Activated CD4-positive, alpha-beta T cell treated with anti-CD3 and anti-CD28 coated beads, Interleukin-2, Interleukin-6, amounts not matched to agents 100 ng/mL and 50 ng/mL, durations not matched to agents 16 hours and 8 hours (primary cell): ENCODE measurements around the gene SCAMP1.

Experiments
- DNase-seq: peaks from one replicate; pipeline ENCODE4 v3.0.0-alpha.2; 2020

SCAMP1 gene

DNA sequence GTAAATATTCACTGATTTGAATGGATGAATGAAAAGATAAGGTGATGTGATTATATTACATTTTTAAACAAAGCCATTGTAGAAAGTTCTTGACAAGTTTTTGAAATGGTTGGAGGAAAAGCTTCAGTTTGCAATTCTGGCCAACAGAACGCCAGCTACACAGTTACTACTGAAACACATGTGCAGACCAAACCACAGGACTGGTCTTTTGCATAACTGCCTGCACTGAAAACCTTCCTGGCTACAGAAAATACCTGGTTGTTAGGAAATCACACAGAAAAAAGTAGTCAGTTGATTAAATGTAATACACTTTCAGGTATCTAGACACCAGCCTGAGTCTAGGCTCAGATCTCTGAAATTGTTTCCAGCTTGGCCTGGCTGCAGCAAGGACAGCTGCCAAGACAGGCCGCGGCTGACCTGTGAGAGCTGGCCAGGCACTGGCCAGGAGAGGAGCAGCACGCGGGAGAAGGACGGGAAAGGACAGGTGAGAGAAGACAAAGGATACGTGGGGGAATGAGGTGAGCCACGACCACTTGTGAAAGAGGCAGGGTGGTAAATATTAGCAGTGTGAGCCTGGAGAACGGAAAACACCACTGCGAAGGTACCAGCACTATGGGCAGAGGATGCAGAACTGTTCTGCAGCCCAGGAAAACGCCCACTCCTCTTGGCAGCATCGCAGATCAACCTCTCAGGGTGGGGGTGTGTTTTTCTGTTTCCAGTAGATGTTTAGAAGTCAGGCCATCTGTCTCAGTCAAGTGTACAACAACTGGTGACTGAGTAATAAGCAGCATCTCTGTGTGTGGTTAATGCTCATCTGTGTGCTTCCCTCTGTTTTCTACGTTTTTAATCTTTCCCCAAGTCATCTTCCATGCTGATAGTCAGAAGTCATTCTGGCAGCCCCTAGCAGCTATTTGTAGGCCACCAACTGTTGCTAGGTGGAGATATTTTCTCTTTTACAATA, 137.4 kb downstream of the SCAMP1 start:
- no peak for DNase-seq

DNA sequence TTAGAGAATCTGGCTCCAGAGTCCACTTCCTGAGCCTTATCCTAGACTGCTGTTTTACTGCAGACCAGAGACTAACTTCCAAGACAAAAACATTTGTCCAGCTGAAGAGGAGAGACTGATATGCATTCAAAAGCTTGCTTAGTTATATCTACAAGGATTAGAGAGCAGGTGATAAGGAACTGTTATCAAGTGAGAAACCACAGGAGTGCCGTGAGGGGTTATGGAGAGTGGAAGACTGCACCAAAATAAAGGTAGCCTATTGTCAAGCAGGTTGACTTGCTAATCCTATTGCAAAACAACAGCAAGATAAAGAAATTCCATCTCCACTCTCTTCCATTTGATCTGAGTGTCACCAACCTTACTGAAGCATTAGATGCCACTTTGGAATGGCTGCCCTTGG, 139.1 kb downstream of the SCAMP1 start:
- no peak for DNase-seq

DNA sequence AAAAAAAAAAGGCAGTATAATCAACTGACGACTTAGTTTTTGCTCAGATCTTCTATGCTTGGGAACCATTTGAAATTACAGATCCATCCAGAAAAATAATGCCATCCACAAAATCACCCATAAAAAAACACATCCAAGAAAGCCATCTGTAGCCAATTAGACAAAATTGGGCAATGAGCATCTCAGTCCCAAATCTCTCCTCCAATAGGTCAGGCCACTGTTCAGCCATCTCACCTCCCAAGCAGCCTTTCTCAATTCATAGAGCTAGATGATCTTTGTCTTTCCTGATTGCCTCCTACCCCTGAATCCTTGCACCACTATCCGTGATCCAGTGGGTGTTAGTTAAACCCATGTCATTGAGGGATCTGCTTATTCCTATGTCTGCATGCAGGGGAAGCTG, 139.6 kb downstream of the SCAMP1 start:
- no peak for DNase-seq

DNA sequence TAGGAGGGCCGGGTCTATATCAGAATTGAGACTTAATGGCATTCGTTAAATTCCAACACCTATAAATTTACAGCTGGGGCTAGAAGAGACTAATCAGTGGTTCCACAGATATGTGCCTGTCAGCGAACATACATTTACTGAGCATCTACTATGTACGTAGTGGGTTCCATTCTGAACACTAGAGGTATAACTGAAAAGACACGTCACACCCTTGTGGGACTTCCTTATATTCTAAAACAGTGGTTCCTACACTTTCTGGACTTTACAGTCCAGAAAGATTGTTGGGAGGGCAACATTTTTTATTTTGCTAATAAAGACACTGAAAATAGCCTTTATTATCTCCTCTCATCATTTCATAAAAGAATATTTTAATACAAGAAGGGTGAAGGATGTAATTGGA, 140.5 kb downstream of the SCAMP1 start:
- DNase-seq, result no peak

DNA sequence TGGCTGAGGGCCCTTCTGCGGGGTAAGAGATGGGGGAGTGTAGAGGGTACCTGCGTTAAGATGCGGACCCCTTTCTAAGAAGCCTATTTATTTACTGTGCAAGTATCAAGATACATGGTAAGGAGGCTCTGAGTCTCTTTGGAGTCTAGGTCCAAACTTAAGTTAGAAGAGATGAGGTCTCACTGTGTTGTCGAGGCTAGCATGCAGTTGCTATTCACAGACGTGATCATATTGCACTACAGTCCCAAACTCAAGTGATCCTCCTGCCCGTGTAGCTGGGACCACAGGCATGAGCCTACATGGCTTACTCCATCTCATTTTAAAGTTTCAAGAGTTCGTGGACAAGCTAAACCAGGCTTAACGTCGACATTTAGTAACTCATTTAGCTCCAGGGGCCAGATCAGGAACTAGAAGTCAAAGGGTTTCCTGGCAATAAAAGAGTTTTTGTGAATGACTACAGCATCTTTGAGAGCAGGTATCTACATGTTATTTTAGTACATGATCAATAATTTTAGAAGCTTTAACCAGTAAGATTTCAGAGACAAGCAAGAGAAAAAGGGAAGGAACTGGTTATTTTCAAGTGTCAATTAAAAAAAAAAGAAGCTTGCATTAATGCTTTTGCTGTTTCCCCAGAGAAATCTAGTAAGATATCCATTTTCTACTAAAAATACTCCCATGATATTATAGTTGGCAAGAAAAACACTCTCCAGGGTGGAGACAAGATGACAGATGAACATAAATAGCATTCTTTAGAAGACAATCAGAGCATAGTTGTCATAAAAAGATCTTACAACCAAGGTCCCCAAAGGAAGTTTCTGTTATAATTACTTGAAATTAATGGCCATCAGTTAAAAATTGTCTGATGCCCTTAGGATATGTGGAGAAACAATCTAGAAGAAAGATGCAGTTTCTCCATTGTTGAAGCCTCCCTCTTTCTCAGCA, 141.3 kb downstream of the SCAMP1 start:
- DNase-seq, result no peak

DNA sequence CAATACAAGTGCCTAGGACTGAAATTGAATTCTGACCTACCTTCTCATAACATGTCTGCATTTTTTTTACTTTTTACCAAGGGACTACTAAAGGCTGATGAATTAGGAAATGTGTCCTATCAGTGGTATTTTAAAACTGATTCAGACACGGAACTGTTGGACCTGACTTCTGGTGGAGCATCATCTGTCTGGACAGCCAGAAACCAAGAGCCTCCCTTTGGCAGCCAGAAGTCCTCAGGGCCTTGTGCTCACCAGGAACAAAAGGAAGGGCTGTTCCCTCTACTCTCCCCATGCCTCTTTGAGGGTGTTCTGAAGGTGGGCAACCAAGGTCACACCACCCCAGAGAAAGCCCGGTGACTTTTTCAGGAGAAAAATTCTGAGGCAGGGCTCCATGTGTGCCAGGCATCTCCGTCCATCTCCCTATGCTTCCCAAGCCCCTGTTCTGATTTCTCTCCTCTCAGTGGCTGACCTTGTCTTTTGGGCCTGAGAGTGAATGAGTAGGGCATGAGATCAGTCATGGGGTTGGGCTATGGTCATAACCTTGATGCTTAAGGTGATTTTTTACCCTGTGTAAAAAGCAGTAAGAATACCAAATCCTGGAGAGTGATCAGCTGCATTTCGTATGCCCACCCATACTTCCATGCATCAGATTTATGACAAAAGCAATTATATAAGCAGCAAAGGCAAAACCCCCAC, 143.7 kb downstream of the SCAMP1 start:
- no peak for DNase-seq

DNA sequence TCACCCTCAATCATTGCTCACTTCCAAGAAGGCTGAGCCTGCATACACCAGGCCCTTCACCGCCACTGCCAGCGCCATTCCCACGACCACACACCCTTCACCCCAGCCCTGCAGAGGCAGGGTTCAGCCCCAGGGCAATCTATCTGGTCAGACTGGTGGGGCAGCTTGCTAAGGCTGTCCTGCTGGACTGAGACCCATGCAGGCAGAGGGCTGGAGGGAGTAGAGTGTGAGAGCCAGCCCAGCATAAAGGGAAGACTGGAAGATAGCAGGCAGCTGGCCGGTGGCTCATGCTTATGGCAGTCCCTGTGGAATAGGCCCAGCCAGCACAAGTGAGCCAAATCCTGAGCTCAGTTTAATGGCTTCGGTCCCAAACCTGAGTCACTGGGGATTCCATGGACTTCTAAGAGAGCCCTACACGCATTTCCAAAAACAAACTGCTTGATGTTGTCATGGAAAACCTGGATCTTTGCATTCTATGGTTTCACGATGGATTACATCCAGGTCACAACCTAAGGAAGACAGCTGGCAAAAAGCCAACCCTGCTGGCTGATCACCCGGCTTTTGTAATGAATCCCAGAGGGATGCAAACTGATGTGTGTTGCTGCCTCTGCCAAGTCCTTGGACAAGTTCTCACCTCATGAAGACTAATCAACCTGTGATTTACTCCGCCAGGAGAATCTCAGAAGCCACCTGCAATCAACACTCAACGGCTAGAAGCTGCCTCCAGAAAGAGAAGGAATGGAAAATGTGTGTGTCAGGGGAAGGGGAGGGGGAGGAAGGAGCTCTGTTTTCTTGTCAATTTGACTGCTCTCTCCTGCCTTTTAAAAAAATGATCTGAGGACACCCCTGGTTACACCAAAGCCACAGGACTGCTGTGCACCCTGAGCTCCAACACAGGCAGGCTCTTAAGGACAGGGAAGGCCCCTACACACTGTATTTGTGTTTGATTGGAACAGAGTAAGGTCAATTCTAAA, 144.6 kb downstream of the SCAMP1 start:
- no peak for DNase-seq

DNA sequence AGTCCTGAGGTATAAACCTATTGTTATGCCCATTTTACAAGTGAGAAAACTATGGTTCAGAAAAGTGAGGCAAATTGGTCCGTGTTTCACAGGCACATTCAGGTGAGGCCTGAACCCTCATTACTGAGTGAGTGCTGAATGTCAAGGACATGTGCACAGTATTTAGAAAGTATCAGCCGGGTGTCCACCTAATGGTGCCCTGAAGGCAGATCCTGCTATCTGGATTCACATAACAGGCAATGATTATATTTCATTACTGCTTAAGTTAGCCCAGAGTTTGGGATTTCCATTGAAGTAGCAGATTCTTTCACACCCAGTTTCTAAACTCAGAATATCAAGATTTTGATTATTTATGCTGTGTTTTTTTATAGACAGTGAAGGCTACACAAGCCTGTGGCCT, 145.4 kb downstream of the SCAMP1 start:
- no peak for DNase-seq

DNA sequence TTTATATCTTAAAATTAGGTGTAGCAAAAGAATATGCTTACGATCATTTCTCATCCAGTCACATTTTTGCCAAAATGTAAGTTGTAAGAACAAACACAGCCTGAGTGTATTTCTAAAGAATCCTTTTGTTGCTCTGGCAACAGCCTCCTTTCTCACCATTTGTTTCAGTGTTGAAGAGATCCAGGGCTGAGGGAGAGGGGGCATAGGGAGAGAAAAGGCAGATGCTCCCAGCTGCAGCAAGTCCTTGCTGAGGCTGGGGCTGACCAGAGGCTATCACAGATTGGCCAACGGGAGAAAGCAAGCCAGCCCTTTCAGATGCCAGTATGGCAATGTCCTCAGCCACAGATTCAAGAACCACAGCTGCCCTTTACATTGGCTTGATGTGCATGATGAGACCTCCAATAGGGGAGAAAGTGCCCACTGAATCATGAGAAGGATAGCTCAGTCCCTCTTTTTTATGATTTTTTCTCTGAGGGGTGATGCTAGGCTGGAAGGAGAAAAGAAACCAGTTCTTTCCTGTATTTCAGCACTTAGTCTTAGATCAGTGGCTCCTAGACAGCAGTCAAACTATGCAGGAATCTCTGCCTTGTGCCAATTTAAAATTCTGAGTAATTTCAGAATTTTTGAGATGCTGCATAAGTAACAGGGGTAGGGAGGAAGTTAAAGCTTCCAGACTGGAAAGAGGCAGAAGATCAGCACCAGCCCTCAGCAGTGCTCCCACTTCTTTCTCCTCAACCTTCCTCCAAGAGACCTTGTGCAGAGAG, 146.0 kb downstream of the SCAMP1 start:
- DNase-seq, result no peak

DNA sequence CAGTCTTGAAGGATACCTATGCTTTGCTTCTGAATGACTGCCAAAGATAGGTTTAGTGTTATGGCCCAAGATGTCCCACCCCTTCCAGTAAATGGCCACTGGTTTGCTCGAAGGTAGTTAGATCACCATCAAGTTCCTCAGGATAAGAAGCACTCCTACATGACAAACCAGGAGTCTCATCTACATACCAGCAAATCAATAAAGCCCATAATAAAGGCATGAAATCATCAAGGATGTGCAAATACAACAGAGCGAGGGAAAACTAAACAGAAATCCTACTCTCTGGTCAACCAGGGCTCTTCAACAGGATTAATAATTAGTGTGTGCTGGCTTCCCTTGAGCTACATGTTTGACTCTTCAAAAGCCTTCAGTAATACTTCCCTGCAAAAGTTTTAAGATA, 147.1 kb downstream of the SCAMP1 start:
- DNase-seq, result no peak

DNA sequence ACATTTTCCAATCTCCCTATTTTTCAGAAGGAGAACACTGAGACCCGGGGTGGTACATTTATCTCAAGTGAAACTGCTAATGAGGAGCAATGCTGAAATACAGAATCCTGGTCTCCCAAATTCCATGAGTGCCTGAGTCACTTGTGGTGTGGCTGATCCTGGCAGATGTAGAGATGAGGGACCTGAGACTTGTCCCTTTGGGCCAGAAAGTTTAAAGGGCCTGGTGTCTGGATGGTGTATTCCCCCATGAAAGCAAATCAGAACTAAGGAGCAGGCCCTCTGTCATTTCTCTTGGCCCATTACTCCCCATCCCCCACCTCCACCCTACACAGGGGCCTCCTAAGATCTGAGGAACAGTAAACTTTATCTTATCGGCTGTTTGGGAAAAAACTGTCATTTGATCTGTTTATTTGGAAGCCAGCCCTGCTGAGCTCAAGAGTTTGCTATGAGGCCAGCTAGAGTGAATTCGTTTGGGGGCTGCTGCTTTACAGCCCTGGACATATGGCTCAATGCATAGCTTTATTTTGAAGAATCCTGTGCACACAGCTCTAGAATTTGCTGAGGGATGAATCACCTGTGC, 147.9 kb downstream of the SCAMP1 start:
- no peak for DNase-seq

DNA sequence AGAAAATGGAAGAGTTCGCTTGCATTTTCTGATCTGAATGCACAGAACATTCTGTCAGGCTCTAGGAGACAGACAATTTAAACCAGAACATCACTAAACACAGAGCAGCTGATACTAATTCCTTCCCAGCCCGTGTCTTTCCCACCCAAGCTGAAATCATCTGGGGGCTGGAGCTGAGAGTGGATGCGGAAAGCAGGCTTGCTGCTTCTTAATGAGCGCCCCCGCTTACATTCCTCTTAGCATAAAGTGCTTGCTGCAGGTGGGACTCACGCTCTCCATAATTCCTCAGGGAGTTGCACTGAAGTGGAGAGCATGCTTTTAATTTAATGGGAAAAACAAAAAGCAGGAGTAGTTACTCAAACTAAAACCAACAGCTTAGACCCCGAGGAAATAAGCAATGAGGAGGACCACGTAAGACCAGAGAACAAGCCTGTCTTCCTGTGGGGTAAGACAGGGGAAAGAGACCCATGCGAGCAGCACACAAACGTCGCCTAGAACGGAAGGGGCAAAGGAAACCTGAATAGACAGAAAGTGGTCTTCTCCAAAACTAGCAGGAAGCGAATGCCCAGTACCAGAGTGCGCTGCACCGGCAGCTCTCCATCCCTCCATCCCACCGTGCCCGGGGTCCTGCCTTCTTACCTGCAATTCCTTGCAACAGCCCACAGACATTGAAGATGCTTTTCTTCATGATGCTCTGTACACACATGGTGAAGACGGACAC, 148.9 kb downstream of the SCAMP1 start:
- no peak for DNase-seq

DNA sequence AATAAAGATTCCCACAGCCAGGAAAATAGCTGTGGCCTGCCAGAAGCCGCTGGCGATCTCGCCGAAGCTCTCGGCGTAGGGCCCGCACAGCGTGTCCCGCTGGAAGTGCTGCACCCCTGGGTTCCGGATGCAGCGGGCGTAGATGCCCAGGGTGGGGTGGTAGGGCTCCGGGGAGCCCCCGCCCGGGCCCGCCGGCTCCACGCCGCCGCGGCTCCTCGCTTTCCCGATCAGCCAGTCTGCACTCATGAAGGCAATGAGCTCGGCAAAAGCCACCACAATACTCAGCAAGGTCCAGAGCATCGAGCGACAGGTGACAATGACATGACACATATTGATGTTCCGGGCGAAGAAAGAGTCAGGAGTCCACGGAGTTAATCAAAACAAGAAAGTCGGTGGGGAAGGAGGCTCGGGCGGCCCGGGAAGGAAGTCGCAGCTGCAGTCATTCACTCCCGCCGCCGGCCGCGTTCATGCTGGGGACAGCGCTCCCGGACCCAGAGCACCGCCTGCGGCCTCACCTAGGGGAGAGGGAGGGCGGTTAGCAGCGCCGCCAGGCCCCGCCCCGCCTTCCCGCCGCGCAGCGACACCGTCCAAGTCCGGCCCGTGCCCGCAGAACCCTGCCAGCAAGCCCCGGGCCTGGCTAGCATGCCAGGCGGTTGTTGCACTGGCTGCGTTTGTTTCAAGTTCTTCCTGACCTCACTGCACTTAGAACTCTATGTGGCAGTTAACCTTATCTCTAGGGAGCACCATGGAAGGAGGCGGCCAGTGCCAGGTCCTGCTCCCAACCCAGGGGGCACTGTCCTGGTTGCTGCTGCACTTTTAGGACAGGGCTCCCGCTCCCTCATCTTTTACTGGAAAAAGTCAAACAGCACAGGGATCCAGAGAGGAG, 149.7 kb downstream of the SCAMP1 start:
- peak; percentile 57 for DNase-seq

DNA sequence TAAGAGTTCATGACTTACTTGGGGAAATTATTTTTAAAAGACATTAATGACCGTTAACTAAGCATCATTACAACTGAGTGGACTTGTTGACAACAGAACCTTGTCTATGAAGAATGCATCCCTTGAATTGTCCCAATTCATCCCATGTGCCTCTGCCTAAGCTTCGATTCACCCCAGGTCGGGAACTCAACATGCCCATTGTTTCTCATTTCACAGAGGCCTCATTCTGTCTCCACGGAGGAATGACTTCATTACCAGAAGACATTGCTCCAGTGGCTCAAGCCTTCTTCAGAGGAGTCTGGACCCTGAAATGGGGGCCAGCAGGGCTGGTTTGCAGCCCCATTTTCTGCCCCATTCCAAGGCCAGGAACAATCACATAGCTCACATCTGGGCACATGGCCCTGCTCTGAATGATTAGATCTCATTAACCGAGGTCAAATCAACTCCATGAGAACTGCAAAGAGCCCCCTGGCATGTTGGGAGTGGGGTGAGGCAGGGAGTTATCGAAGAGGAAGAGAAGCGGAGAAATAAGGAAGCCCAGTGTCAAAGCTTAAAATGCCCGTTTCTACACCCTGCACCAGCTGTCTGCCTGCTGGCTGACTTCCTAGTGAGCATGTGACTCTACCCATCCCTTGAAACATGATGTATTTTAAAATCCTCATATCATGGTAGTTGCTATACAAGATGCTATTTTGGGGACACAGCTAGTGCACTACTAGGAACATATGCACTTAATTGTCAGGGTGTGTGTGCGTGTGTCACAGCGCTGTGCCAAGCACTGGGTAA, 150.9 kb downstream of the SCAMP1 start:
- no peak for DNase-seq

DNA sequence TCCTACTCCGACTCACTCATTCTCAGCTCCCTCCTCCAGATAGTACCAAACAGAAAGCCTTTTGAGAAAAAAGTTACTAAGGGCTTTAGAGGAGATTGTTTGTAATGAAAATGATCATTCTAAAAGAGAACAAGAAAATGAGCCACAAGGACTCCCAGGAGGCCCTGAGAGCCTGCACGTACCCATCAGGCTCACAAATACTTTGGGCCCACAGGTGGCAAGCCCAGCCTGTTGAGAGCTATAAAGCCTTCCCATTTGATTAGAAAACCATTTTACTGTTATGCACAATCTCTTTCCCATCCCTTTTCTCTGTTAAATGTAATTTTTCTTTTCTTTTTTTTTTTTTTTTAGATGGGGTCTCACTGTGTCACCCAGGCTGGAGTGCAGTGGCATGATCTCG, 152.0 kb downstream of the SCAMP1 start:
- no peak for DNase-seq

DNA sequence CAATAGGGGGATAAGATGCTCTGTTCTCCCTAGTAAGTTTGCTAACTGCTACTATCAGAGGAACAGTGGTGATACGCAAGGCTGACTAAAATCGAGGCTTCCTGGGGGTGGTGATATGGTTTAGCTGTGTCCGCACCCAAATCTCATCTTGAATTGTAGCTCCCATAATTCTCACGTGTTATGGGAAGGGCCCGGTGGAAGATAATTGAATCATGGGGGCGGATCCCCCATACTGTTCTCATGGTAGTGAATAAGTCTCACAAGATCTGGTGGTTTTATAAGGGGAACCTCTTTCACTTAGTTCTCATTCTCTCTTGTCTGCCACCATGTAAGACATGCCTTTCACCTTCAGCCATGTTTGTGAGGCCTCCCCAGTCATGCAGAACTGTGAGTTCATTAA, 153.0 kb downstream of the SCAMP1 start:
- DNase-seq, result no peak

DNA sequence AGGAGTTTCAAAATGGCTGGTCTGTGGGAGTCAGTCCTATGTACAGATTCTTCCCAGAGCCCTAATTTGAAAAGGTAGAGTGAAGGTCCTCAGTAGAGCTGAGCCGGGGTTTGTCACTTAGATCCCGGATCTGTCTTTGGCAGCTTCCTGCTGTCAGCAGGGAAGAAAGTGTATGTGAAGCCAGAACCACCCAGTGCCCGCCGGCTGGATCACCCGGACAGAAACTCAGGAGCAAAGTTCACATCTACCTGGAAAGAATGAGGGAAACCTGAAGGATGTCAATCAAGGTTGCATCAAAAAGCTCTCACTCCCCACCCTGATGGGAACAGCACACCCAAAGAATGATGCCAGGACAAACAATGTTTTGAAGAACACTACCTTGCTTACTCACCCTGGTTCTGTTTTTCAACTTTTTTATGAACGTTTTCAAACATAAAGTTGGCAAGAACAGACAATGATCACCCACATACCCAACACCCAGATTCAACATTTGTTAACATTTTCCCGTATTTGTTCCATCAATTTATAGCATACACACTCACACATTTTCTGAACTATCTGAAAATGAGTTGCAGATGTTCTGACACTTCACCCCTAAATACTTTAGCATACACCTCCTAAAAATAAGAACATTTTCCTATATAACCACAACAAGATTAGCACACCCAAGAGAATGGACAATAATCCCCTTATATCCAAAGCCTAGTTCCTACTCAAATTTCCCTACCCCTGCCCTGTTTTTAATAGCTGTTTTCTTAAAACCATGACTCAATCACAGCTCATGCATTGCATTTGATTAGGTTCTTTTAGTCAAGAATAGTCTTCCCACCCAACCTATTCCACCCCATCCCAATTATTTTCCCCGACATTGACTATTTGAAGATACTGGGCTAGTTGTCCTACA, 154.3 kb downstream of the SCAMP1 start:
- DNase-seq, result no peak
